Caco-2 (cell line): ENCODE results near the gene CREB1. TPM values are rescaled to one million over a fixed set of nuclear protein-coding genes. Genes with fewer than 3 reads are reported as not detected.

Experiments used
- BruUV-seq: library from RNA; stranded (reverse); fragments of 400-500 nt; replicated peaks from 2 replicates; lab custom pipeline; 2021; lab: Mats Ljungman, UMichigan
- CTCF ChIA-PET: fragments of 300-600 bp; sonication (Branson Sonifier 250); formaldehyde crosslinking; loops from one replicate; lab custom pipeline; 2022; ENCODE audit warnings: antibody characterized with exemption; lab: Charles Lee
- POLR2A ChIA-PET: fragments of 300-600 bp; sonication (Branson Sonifier 250); formaldehyde crosslinking; loops from one replicate; lab custom pipeline; 2022; ENCODE audit warnings: antibody characterized with exemption; lab: Charles Lee
- DNase-seq, 2 experiments: peaks; one replicate each; pipeline versions ENCODE4 v3.0.0 to v3.0.0-alpha.2; 2020 to 2022
- H3K27me3 ChIP-seq: replicated peaks from 2 replicates; pipeline ENCODE4 v1.6.0; 2011; ENCODE audit warnings: low read length; ENCODE audit not compliant: control insufficient read depth, insufficient read depth
- H3K36me3 ChIP-seq: 2 replicates; pipeline ENCODE4 v1.5.1; 2011; ENCODE audit warnings: low read length; ENCODE audit not compliant: control insufficient read depth, insufficient read depth
- H3K4me1 ChIP-seq: fragments of 250-450 bp; sonication (Bioruptor Pico); 2 replicates; pipeline ENCODE4 v1.5.1; 2020; ENCODE audit warnings: mild to moderate bottlenecking
- H3K4me3 ChIP-seq: 2 replicates; pipeline ENCODE4 v1.5.1; 2011; ENCODE audit warnings: low read depth, mild to moderate bottlenecking, control low read depth, low read length
- H3K9me3 ChIP-seq: fragments of 250-450 bp; sonication (Bioruptor Pico); 2 replicates; pipeline ENCODE4 v1.5.1; 2020; ENCODE audit warnings: mild to moderate bottlenecking, moderate library complexity
- H3K27ac Mint-ChIP-seq: one replicate; pipeline ENCODE4 v1.8.0; 2022; ENCODE audit warnings: mixed read lengths; ENCODE audit not compliant: unreplicated experiment
- H3K27me3 Mint-ChIP-seq: one replicate; pipeline ENCODE4 v1.8.0; 2022; ENCODE audit warnings: mixed read lengths; ENCODE audit not compliant: insufficient read depth, unreplicated experiment
- H3K36me3 Mint-ChIP-seq: one replicate; pipeline ENCODE4 v1.8.0; 2022; ENCODE audit warnings: mild to moderate bottlenecking, mixed read lengths; ENCODE audit not compliant: insufficient read depth, unreplicated experiment
- H3K4me1 Mint-ChIP-seq: one replicate; pipeline ENCODE4 v1.8.0; 2022; ENCODE audit warnings: low read depth, mixed read lengths; ENCODE audit not compliant: unreplicated experiment
- H3K4me3 Mint-ChIP-seq: one replicate; pipeline ENCODE4 v1.8.0; 2022; ENCODE audit warnings: mild to moderate bottlenecking, moderate library complexity, mixed read lengths; ENCODE audit not compliant: unreplicated experiment
- H3K9me3 Mint-ChIP-seq: one replicate; pipeline ENCODE4 v1.8.0; 2022; ENCODE audit warnings: mixed read lengths; ENCODE audit not compliant: unreplicated experiment
- intact Hi-C: fragments of 100-400 bp; cut with micrococcal nuclease; formaldehyde crosslinking; loops from one replicate; pipeline ENCODE4 v1.10.0; 2022; ENCODE audit not compliant: unreplicated experiment
- total RNA-seq: library from RNA; stranded (reverse); gene quantifications from 2 replicates; pipeline ENCODE4 v1.2.3, GENCODE V29; 2022
- TF ChIP-seq, protein P1 (sequence below), 2 experiments: fragments of 200-600 bp in 1 of 2; IDR thresholded peaks; 1 replicate in 1 of 2; 2 replicates in 1 of 2; pipeline versions ENCODE4 v1.5.1 to v1.8.0; 2011 to 2022; ENCODE audit warnings: antibody characterized with exemption in 1 of 2, control low read depth in 1 of 2, inconsistent platforms in 1 of 2, low read depth in 1 of 2, low read length in 1 of 2, mild to moderate bottlenecking in 1 of 2, moderate library complexity in 1 of 2; ENCODE audit not compliant: insufficient read depth in 1 of 2, severe bottlenecking in 1 of 2, unreplicated experiment in 1 of 2

The CREB1 gene
- total RNA-seq, 1 experiment from 2014 or later: 59.0 TPM

DNA sequence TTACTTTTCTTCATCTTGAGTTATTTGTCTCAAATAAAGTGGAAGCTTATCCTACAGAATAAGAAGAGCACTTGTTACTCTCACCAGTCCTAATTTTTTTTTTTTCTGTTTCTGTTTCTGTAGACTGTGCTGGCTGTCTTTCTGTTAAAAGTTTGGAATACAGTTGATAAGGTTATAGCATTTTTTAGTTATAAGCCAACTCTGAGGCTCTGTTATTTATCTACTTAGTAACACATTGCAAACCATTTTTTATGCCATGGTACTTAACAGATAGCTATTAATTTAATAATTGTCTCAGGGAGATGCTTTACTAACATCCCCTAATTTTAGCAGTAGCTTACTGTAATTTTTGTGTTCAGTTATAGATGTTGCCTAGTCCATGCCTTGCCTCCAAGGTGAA is 37.9 kb downstream of the CREB1 start:
- intact Hi-C loops: no loop called here

DNA sequence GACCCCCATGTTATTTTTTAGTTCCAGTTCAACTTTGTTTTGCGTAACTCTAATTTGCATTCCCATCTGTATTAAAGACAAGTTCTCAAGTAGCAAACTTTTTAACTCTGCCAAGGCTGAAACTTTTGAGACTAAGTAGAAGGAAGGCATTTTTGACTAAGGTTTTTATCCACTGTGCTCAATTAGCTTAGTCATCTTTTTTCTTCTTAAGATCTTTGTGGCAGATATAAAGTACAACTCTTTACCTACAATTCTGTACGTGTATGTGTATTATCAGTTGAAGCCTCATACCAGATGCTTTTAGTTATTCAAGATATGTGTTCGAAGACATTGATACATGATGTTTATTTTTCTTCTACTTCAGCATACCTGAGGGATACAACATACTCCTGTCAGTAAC is 41.6 kb downstream of the CREB1 start:
- no peaks in the 10 kb centered on the region for H3K27me3 ChIP-seq
- no TSS peak for BruUV-seq
- peaks cover 42% of the 10 kb centered on the region for H3K36me3 Mint-ChIP-seq
- no peak overlapping the region for H3K27ac Mint-ChIP-seq
- no peaks in the 10 kb centered on the region for H3K27me3 Mint-ChIP-seq
- no peaks in the 10 kb centered on the region for H3K9me3 ChIP-seq
- no peaks in the 10 kb centered on the region for H3K4me1 ChIP-seq
- H3K4me1 Mint-ChIP-seq: no peaks in the 10 kb centered on the region
- H3K4me3 Mint-ChIP-seq: no peak overlapping the region
- H3K9me3 Mint-ChIP-seq: no peaks in the 10 kb centered on the region
- no peak overlapping the region for H3K4me3 ChIP-seq
- H3K36me3 ChIP-seq: no peaks in the 10 kb centered on the region; the same call in 1 of the 2 replicates
- CTCF ChIA-PET: no interaction called here
- POLR2A ChIA-PET: no interaction called here
- TF ChIP-seq, protein P1, sequence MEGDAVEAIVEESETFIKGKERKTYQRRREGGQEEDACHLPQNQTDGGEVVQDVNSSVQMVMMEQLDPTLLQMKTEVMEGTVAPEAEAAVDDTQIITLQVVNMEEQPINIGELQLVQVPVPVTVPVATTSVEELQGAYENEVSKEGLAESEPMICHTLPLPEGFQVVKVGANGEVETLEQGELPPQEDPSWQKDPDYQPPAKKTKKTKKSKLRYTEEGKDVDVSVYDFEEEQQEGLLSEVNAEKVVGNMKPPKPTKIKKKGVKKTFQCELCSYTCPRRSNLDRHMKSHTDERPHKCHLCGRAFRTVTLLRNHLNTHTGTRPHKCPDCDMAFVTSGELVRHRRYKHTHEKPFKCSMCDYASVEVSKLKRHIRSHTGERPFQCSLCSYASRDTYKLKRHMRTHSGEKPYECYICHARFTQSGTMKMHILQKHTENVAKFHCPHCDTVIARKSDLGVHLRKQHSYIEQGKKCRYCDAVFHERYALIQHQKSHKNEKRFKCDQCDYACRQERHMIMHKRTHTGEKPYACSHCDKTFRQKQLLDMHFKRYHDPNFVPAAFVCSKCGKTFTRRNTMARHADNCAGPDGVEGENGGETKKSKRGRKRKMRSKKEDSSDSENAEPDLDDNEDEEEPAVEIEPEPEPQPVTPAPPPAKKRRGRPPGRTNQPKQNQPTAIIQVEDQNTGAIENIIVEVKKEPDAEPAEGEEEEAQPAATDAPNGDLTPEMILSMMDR (IDR thresholded peaks at IDR 0.05; ENCODE audit: insufficient read depth in 1 of 2, low read depth in 1 of 2, low read length in 1 of 2, severe bottlenecking in 1 of 2, unreplicated experiment in 1 of 2): no peak
- DNase-seq: no peak
- intact Hi-C loops: no loop called here

More for the DNA sequence above, 37.9 kb downstream of the CREB1 start:
- Mint-ChIP-seq H3K4me1 (no peaks in the 10 kb centered on the region), H3K27ac (no peak overlapping the region), H3K27me3 (no peaks in the 10 kb centered on the region), H3K36me3 (peaks cover 40% of the 10 kb centered on the region), H3K9me3 (no peaks in the 10 kb centered on the region), H3K4me3 (no peak overlapping the region)
- no peak for DNase-seq
- ChIA-PET POLR2A (no interaction called here), CTCF (interaction anchor here (0.6 kb wide), 1 partner anchor 235 kb away, joined by 3 read pairs; no protein-coding TSS in a partner anchor)
- H3K27me3 ChIP-seq: no peaks in the 10 kb centered on the region
- BruUV-seq: no TSS peak
- H3K4me3 ChIP-seq: no peak overlapping the region
- no peaks in the 10 kb centered on the region for H3K9me3 ChIP-seq
- H3K36me3 ChIP-seq: peaks cover 3% of the 10 kb centered on the region
- no peaks in the 10 kb centered on the region for H3K4me1 ChIP-seq
- TF ChIP-seq, protein P1 (IDR thresholded peaks at IDR 0.05; ENCODE audit: insufficient read depth in 1 of 2, low read depth in 1 of 2, low read length in 1 of 2, severe bottlenecking in 1 of 2, unreplicated experiment in 1 of 2): no peak

DNA sequence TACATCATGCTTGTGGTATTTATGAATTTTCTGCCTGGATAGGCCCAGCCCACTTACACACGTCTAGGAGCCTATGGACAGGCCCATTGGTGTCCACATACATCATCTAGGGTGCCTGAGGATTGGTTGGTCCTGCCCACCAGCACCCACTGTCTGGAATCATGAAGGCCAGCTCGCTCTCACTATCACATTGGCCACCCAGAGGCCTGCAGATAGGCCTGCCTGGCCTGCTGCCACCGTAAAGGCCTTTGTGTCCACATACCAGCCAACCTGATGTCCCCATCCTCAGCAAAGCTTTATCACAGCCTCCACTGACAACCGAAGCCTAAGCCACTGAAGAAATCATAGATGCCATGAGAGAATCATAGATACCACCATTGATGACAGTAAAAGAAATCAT is 55.2 kb downstream of the CREB1 start:
- Histone ChIP-seq H3K4me3 (no peak overlapping the region), H3K9me3 (no peaks in the 10 kb centered on the region), H3K36me3 (0 out of 2 replicates have a peak, but pooled peaks cover 4% of the 10 kb centered on the region), H3K4me1 (no peaks in the 10 kb centered on the region), H3K27me3 (no peaks in the 10 kb centered on the region)
- no TSS peak for BruUV-seq
- DNase-seq: no peak
- CTCF ChIA-PET: no interaction called here
- Mint-ChIP-seq H3K4me3 (no peak overlapping the region), H3K27me3 (no peaks in the 10 kb centered on the region), H3K27ac (no peak overlapping the region), H3K9me3 (no peaks in the 10 kb centered on the region), H3K4me1 (no peaks in the 10 kb centered on the region), H3K36me3 (peaks cover 58% of the 10 kb centered on the region)
- intact Hi-C loops: no loop called here
- TF ChIP-seq, protein P1 (IDR thresholded peaks at IDR 0.05; ENCODE audit: insufficient read depth in 1 of 2, low read depth in 1 of 2, low read length in 1 of 2, severe bottlenecking in 1 of 2, unreplicated experiment in 1 of 2): no peak
- POLR2A ChIA-PET: no interaction called here
